HG03066 (cell line): ENCODE measurements around the gene CCDC188.

ENCODE experiments used
- ATAC-seq: cut with Tn5 transposase; IDR thresholded peaks from one replicate; pipeline ENCODE4 v1.9.1; 2021; ENCODE audit warnings: low read depth; ENCODE audit not compliant: unreplicated experiment

Gene CCDC188

GRCh38 chr22:20135806-20136602 is 14.9 kb downstream of the CCDC188 start:
- ATAC-seq = no peak

DNA sequence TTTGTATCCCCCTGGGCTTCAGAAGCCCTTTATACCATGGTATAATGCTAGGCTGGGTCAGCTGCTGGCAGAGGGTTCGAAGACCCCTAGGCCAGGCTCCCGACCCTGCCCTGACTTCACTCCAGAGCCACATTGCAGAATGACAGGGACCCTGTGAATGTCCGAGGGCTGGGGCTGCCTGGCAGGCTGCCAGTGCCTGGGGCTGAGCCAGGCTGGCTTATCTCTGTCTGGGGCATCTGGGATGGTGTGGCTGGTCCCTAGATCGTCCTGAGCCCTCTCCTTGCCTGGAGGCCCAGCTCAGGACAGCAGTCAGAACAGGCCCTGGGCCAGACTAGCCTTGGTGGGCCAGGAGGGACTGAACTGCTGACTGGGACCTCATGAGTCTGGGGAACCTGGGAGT is 15.6 kb downstream of the CCDC188 start:
- ATAC-seq = no peak

DNA sequence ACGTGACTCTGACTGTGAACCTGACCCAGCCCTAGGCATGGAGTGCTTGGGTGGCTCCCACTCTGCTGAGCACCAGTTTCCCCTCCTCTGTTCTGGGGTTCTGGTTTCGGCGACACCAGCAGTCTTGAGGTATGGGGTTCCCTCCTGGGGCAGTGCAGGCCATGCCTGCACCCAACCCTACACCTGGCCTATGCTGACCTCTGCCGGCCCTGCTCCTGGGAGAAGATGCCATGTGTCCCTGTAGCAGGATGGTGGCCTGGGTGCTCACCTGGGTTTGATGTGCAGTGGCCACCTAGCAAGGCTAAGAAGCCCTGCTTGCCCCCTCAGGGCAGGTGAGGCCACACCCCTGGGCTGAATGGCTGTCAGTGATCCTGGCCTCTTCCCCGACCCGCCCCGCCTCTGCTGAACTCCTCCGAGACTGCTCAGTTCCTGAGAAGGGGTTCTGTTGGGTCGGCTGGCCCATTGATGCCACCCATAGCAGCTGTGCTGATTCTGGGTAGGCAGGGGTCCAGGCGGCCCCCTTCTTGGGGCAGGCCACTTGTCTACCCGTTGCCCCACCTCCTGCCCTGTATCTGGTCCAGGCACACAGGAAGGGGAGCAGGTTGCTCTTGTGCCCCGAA is 16.8 kb downstream of the CCDC188 start:
- ATAC-seq = no peak

DNA sequence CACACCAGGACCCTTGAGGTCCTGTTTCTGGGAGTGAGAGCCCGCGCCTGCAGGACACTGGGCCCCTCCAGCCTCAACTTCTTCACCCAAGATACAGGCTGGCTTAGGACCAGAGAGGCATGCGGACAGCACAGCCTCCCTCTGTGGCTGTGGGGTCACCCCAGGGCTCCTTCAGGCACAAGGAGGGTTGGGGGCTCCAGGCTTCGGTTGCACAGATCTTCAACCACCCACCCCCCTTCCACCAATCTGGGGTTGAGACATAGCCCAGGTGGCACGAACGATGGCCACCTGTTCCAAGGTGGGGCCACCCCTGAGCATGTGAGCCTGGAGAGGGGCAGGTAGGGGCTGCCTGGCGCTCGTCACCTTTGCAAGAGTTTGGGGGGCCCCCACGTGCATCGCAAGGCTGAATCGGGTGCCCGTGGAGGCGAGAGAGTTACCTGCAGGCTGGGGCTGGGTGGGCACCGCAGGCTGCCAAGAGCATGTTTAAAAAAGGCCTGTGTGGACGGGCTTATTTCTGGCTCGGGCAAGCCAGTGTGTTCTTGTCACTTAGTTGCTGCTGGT is 18.1 kb downstream of the CCDC188 start:
- no peak for ATAC-seq

DNA sequence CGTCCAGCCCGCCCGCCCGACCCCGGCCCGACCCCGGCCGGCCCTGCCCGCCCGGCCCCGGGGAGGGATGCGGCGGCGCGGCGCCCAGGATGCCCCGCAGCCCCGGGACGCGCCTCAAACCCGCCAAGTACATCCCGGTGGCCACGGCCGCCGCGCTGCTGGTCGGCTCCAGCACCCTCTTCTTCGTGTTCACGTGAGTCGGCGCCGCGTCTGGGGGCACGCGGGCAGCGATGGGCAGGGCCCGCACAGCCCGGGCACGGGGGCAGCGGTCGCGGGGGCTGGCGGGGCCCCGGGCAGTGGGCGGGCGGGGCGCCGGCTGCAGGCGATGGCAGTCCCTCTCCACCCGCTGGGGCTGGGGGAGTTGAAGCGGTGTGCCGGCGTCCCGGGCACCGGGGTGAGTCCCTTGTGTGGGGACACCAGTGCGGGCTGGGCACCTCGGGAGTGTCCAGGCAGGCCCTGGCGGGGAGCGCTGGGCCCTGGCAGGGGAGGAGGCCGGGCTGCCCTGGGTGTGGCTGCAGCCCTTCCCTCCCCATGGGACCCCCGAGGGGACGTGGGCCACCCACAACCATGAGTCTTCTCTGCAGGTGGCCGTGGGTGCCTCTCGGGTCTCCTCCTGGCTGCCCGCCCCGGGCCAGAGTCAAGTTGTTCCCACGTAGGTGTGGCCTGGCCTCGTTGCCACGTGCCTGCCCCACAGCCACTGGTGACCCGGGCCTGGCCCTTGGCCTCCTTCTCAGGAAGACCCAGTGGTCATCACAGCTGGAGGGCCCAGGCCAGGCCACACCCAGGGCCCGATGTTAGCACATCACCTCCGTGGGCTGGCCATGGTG is 18.8 kb downstream of the CCDC188 start:
- ATAC-seq = no peak

DNA sequence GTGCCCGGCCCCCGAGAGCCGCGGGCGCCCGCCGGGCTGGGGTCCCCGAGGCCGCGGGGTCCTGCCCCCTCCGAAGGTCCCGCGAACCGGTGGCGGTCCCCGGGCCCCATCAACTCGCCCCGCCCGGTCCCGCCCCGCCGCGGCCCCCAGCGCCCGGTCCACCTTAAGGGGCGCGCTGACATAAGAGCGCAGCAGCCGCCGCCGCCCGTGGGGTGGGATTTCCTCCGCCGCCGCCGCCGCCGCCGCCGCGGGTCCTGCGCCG is 19.3 kb downstream of the CCDC188 start, which contains the start of gene ZDHHC8:
ZDHHC8 (plus strand) TSS at position 208 of the 262 bp plus-strand sequence. CDS start 144 bp downstream, outside the sequence.
- peak; percentile 64 for ATAC-seq

GRCh38 chr22:20130731-20131596 is 19.9 kb downstream of the CCDC188 start:
- ATAC-seq = peak; percentile 49

GRCh38 chr22:20130319-20130718 is 20.5 kb downstream of the CCDC188 start:
- ATAC-seq = no peak

- ATAC-seq = no peak
Measured at GRCh38 chr22:20129747-20130014, 21.2 kb downstream of the CCDC188 start.

- ATAC-seq = no peak
Measured at GRCh38 chr22:20128902-20129746, 21.7 kb downstream of the CCDC188 start.

DNA sequence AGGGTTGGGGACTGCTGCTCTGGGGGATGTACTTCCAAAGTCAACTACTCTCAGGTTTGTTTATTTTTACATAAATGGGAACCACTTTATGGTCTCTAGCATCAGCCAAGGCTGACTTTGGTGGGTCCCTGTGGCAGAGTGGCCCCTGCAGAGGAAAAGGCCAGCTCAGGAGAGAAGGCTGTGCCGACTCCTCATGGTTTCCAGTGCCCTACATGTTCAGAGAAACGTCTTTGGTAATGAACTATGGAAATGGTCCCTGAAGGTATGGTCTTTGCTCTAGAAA is 22.3 kb downstream of the CCDC188 start:
- ATAC-seq = no peak

DNA sequence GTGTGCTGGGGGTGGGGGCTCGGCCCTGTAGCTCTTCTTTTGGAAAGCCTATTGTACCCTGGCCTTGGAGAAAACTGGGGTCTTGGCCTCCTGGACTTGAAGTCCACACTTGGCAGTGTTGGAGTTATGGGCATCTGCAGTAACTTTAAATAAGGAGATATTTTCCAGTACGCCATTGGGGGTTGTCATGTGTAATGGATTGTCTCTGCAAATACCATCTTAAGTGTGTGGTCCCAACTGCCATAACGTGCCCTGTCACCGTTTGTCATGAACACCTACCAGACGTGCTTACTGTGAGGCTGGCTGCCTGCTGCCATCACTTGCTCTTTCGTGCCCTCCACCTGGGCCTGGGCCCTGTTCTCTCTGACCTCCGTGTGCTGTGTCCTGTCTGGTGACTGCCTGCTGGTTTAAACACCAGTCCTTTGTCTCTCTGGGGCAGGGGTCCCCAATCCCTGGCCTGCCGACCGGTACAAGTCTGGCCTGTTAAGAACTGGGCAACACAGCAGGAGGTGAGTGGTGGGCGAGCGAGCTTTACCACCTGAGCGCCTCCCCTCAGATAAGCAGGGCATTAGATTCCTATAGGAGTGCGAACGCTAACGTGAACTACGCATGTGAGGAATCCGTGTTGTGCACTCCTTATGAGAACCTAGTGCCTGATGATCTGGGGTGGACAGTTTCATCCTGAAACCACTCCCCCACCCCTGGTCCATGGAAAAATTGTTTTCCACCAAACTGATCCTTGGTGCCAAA is 22.8 kb downstream of the CCDC188 start:
- ATAC-seq = no peak

DNA sequence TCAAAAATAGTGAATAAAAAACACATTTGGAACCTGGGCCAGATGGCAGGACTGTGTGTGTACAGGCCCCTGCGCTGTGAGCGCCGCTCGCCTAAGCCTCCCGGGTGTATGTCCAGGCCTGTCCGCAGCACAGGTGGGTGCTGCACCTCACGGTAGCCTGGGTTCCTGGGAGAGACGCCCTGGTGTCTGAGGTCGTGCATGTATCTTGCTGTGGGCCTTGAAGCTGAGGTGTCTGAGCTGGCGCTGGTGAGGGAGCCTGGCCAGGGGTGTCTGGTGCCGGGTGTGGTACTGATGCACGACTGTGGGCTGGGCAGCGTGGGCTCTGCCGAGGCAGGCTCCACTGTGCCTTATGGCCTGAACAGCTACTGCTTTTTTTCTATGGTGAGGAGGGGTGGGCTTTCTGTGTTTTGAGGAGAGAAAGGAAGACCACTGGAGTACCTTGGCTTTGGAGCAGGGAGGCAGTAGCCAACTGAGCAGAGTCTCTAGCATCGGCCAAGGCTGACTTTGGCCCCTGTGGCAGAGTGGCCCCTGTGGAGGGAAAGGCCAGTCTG is 23.5 kb downstream of the CCDC188 start:
- no peak for ATAC-seq

- no peak for ATAC-seq
Measured at GRCh38 chr22:20126284-20127029, 24.4 kb downstream of the CCDC188 start.

- no peak for ATAC-seq
Measured at GRCh38 chr22:20125201-20126174, 25.4 kb downstream of the CCDC188 start.

DNA sequence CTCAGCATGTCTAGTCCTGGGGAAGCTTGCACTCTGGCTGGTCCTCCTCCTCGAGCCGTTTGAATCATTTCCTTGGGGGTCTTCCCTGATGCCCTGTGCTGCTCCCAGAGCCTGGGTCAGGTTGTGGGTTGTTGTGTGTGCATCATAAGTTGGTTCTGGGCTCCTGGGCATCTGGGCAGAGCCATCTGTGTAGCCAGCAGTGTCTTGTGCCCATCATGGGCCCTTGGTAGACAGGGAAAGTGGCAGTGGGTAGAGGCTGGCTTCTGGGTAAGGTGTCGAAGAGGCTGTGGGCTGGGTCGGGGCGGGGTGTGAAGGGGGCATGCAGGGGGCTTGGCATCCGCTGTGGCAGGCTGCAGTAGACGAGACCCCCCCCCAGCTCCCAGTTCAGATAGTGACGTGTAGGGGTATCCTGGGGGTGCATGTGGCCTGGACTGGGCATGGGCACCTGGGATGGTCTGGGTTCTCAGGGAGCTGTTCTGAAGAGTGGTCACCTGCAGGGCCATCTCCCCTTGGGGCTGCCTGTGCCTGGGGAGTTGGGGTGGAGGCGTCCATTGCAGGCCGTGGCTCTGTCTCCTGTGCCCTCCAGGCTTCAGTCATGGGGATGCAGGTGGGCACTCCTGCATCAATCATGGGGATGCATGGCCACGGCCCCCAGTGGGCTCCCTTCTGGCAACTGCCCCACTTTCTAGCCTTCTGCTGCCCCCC is 26.6 kb downstream of the CCDC188 start:
- ATAC-seq = no peak
